GOT3 (cell line): ENCODE measurements around the gene NR2F2.

Experiments used
- DNase-seq: peaks from one replicate; lab custom pipeline; 2025; ENCODE audit warnings: mixed read lengths; lab: John Stamatoyannopoulos, UW

Gene NR2F2

GRCh38 chr15:96330450-96331143 lies at the start of gene NR2F2:
TSS of gene NR2F2 (plus strand) at chr15:96330700. CDS start at chr15:96332106, 1,406 bp downstream.
- DNase-seq: peak; percentile 83

GRCh38 chr15:96285305-96285704 lies 45.2 kb upstream of the NR2F2 start:
- no peak for DNase-seq

- no peak for DNase-seq
These were observed 44.7 kb upstream of the NR2F2 start for GRCh38 chr15:96285729-96286254.

GRCh38 chr15:96290679-96291078 lies 39.8 kb upstream of the NR2F2 start:
- DNase-seq: no peak

- no peak for DNase-seq
These were observed 37.9 kb upstream of the NR2F2 start for GRCh38 chr15:96292635-96293034.

- DNase-seq: no peak
These were observed 37.1 kb upstream of the NR2F2 start for GRCh38 chr15:96293441-96293840.

- DNase-seq: no peak
These were observed 35.7 kb upstream of the NR2F2 start for GRCh38 chr15:96294766-96295165.

- no peak for DNase-seq
These were observed 34.2 kb upstream of the NR2F2 start for GRCh38 chr15:96296264-96296663.

GRCh38 chr15:96297783-96298182 lies 32.7 kb upstream of the NR2F2 start:
- DNase-seq: no peak

- no peak for DNase-seq
These were observed 32.3 kb upstream of the NR2F2 start for GRCh38 chr15:96298217-96298616.

GRCh38 chr15:96300836-96301235 lies 29.7 kb upstream of the NR2F2 start:
- no peak for DNase-seq

- no peak for DNase-seq
These were observed 26.9 kb upstream of the NR2F2 start for GRCh38 chr15:96303503-96304056.

GRCh38 chr15:96304839-96305238 lies 25.7 kb upstream of the NR2F2 start:
- no peak for DNase-seq

- no peak for DNase-seq
These were observed 24.2 kb upstream of the NR2F2 start for GRCh38 chr15:96306321-96306720.

- no peak for DNase-seq
These were observed 22.6 kb upstream of the NR2F2 start for GRCh38 chr15:96307856-96308394.

GRCh38 chr15:96309143-96309660 lies 21.3 kb upstream of the NR2F2 start:
- DNase-seq: no peak

- DNase-seq: no peak
These were observed 19.1 kb upstream of the NR2F2 start for GRCh38 chr15:96311256-96311955.

GRCh38 chr15:96311956-96312294 lies 18.6 kb upstream of the NR2F2 start:
- no peak for DNase-seq

GRCh38 chr15:96312641-96313335 lies 17.7 kb upstream of the NR2F2 start:
- no peak for DNase-seq

GRCh38 chr15:96314518-96314917 lies 16.0 kb upstream of the NR2F2 start:
- no peak for DNase-seq

GRCh38 chr15:96314963-96315362 lies 15.5 kb upstream of the NR2F2 start:
- DNase-seq: no peak
